Endodermal cell (in vitro differentiated cells): ENCODE data around the gene TTC28. TPM values are rescaled to one million over a fixed set of nuclear protein-coding genes. Genes with fewer than 3 reads are reported as not detected.

ENCODE experiments used
- DNase-seq: peaks from one replicate; pipeline ENCODE4 v3.0.0-alpha.2; 2017
- H3K27ac ChIP-seq: 2 replicates; pipeline ENCODE4 v1.5.1; 2013; ENCODE audit warnings: mild to moderate bottlenecking, low read depth, low read length, moderate library complexity
- H3K27me3 ChIP-seq: 2 replicates; pipeline ENCODE4 v1.6.1; 2013; ENCODE audit warnings: mild to moderate bottlenecking, low read length, moderate library complexity; ENCODE audit not compliant: insufficient read depth, control insufficient read depth, poor library complexity, severe bottlenecking
- H3K36me3 ChIP-seq: 2 replicates; pipeline ENCODE4 v1.7.0; 2013; ENCODE audit warnings: mild to moderate bottlenecking, low read length, moderate library complexity; ENCODE audit not compliant: control insufficient read depth, insufficient read depth
- H3K4me1 ChIP-seq: one replicate; pipeline ENCODE4 v1.7.0; 2013; ENCODE audit warnings: low read length; ENCODE audit not compliant: control insufficient read depth, insufficient read depth
- H3K4me3 ChIP-seq: 2 replicates; pipeline ENCODE4 v1.5.1; 2013; ENCODE audit warnings: mild to moderate bottlenecking, low read length, moderate library complexity
- H3K9ac ChIP-seq: 2 replicates; pipeline ENCODE4 v1.6.1; 2013; ENCODE audit warnings: mild to moderate bottlenecking, low read length, moderate library complexity; ENCODE audit not compliant: poor library complexity, severe bottlenecking; ENCODE audit errors: extremely low read depth
- H3K9me3 ChIP-seq: 2 replicates; pipeline ENCODE4 v1.6.1; 2013; ENCODE audit warnings: mild to moderate bottlenecking, low read length, moderate library complexity; ENCODE audit not compliant: control insufficient read depth
- H3K27ac Mint-ChIP-seq: 2 replicates; pipeline ENCODE4 v1.8.0; 2020; ENCODE audit warnings: mixed read lengths
- H3K27me3 Mint-ChIP-seq: 2 replicates; pipeline ENCODE4 v1.8.0; 2021; ENCODE audit warnings: mild to moderate bottlenecking, mixed read lengths; ENCODE audit not compliant: insufficient read depth
- H3K36me3 Mint-ChIP-seq: 2 replicates; pipeline ENCODE4 v1.8.0; 2020; ENCODE audit warnings: low read depth, mixed read lengths
- H3K4me1 Mint-ChIP-seq: 2 replicates; pipeline ENCODE4 v1.8.0; 2020; ENCODE audit warnings: mixed read lengths
- H3K4me3 Mint-ChIP-seq: 2 replicates; pipeline ENCODE4 v1.8.0; 2020; ENCODE audit warnings: mild to moderate bottlenecking, moderate library complexity, mixed read lengths
- H3K9me3 Mint-ChIP-seq: 2 replicates; pipeline ENCODE4 v1.8.0; 2020; ENCODE audit warnings: mild to moderate bottlenecking, mixed read lengths
- WGBS, 2 experiments: methylation state at CpG; one replicate each; pipeline versions ENCODE4 v1.1.5 to v1.1.7; 2013; ENCODE audit warnings: missing lambda C conversion rate in 2 of 2, mixed read lengths in 1 of 2; ENCODE audit not compliant: insufficient coverage in 1 of 2, insufficient read length in 1 of 2; 5-methylcytosine and 5-hydroxymethylcytosine counted together
- total RNA-seq, 2 donors: library from RNA; stranded (reverse); fragmentation: NEBNext Ultra II Directional in 1 of 2; extraction: Animal tissue kit (Norgen Biotek cat#: 25700) in 1 of 2; gene quantifications; 2 replicates in 1 of 2; 3 replicates in 1 of 2; pipeline ENCODE4 v1.2.1, GENCODE V29; 2021
- TF ChIP-seq, protein P1 (sequence below): fragments of 200-600 bp; sonication (generic); conservative IDR thresholded peaks from 2 replicates; pipeline ENCODE4 v1.5.0; 2021; ENCODE audit warnings: antibody characterized with exemption, mild to moderate bottlenecking

TTC28 gene
- total RNA-seq, 2 donors from 2014 or later: 28.6 to 34.0 TPM

DNA sequence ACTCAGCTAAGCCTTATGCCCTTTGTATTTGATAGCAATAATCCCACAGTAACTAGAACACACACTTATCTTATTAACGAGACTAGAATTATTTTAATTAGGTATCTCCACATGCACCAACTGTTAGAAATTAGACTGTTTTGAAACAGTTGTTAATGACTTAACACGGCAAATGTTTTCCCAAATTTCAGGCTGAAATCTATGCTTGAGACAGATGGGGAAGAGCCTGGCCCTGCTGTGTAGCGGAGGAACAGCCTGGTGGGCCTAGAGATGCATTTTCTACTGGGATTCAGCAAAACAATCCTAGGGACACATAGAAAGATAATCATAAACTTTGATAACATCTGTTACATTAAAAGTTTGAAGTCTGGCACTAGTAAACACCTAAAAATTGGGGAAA, 273.4 kb downstream of the TTC28 start:
- Histone ChIP-seq H3K9ac (no peak overlapping the region), H3K4me3 (no peak overlapping the region), H3K36me3 (no peaks in the 10 kb centered on the region), H3K4me1 (no peaks in the 10 kb centered on the region), H3K27ac (no peak overlapping the region), H3K9me3 (peaks cover 4% of the 10 kb centered on the region), H3K27me3 (no peaks in the 10 kb centered on the region)
- H3K27me3 Mint-ChIP-seq: no peaks in the 10 kb centered on the region
- H3K9me3 Mint-ChIP-seq: peaks cover 7% of the 10 kb centered on the region
- peaks cover 16% of the 10 kb centered on the region for H3K4me1 Mint-ChIP-seq
- H3K36me3 Mint-ChIP-seq: peaks cover 4% of the 10 kb centered on the region
- no peak overlapping the region for H3K27ac Mint-ChIP-seq
- 82 to 93% methylated on average over 2 to 3 of the region's 3 CpGs for WGBS, 2 experiments
- H3K4me3 Mint-ChIP-seq: no peak overlapping the region
- TF ChIP-seq, protein P1, sequence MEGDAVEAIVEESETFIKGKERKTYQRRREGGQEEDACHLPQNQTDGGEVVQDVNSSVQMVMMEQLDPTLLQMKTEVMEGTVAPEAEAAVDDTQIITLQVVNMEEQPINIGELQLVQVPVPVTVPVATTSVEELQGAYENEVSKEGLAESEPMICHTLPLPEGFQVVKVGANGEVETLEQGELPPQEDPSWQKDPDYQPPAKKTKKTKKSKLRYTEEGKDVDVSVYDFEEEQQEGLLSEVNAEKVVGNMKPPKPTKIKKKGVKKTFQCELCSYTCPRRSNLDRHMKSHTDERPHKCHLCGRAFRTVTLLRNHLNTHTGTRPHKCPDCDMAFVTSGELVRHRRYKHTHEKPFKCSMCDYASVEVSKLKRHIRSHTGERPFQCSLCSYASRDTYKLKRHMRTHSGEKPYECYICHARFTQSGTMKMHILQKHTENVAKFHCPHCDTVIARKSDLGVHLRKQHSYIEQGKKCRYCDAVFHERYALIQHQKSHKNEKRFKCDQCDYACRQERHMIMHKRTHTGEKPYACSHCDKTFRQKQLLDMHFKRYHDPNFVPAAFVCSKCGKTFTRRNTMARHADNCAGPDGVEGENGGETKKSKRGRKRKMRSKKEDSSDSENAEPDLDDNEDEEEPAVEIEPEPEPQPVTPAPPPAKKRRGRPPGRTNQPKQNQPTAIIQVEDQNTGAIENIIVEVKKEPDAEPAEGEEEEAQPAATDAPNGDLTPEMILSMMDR: no peak
- DNase-seq: no peak

DNA sequence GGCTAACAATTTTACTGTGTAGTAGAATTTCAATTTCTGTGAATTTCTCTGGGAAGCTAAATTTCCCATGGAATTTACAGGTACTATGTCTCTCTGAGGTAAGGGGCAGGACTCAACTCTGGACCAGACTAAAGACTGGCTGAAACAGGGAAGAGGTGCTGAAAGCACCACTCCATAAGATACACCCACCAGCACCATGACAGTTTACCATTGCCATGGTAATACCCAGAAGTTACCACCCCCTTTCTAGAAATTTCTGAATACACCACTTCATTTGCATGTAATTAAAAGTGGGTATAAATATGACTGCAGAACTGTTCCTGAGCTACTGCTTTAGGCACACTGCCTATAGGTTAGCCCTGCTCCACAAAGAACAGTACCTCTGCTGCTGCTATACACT, 274.1 kb downstream of the TTC28 start:
- TF ChIP-seq, protein P1: no peak
- H3K27ac ChIP-seq: no peak overlapping the region
- Mint-ChIP-seq H3K4me3 (no peak overlapping the region), H3K27ac (no peak overlapping the region), H3K9me3 (peaks cover 7% of the 10 kb centered on the region), H3K4me1 (peaks cover 16% of the 10 kb centered on the region), H3K36me3 (peaks cover 4% of the 10 kb centered on the region), H3K27me3 (no peaks in the 10 kb centered on the region)
- no peak overlapping the region for H3K9ac ChIP-seq
- H3K4me1 ChIP-seq: no peaks in the 10 kb centered on the region
- H3K27me3 ChIP-seq: no peaks in the 10 kb centered on the region
- DNase-seq: no peak
- no peak overlapping the region for H3K4me3 ChIP-seq
- peaks cover 4% of the 10 kb centered on the region for H3K9me3 ChIP-seq
- no peaks in the 10 kb centered on the region for H3K36me3 ChIP-seq

DNA sequence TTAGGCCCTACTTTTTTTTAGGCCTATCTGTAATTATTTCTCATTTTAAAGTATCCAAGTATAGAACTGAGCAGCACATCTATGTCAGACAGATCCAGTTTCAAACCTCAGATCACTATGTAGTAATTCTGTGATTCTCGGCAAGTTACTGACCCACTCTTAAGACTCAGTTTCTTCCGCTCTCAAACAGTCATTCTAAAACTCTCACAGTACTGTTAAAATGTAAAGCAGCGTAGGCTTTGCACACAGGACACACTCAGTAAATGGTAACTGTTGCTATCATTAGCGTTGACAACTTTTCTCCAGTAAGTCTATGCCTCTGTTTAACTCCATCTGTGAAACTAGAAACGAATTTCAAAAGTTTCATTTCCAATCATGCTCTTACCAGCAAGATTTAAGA, 277.1 kb downstream of the TTC28 start:
- Mint-ChIP-seq H3K4me1 (peaks cover 8% of the 10 kb centered on the region), H3K27ac (no peak overlapping the region), H3K36me3 (peaks cover 2% of the 10 kb centered on the region), H3K9me3 (peaks cover 7% of the 10 kb centered on the region), H3K4me3 (no peak overlapping the region), H3K27me3 (no peaks in the 10 kb centered on the region)
- Histone ChIP-seq H3K36me3 (no peaks in the 10 kb centered on the region), H3K9ac (no peak overlapping the region), H3K9me3 (peaks cover 4% of the 10 kb centered on the region), H3K4me1 (no peaks in the 10 kb centered on the region), H3K27ac (no peak overlapping the region), H3K27me3 (no peaks in the 10 kb centered on the region), H3K4me3 (no peak overlapping the region)
- no peak for DNase-seq
- WGBS, 2 experiments: 93 to 97% methylated on average over 4 to 5 of the region's 5 CpGs
- TF ChIP-seq, protein P1: no peak
